GM12878 (cell line): ENCODE results near the gene CALML4. TPM values are rescaled to one million over a fixed set of nuclear protein-coding genes. Genes with fewer than 3 reads are reported as not detected.

ENCODE experiments used
- ATAC-seq: fragments of 200-7000 bp; cut with Tn5 transposase; 3 replicates; pipeline ENCODE4 v1.9.1; 2020; ENCODE audit warnings: mild to moderate bottlenecking, moderate library complexity
- BruUV-seq: library from RNA; stranded (reverse); fragments of 400-500 nt; replicated peaks from 2 replicates; lab custom pipeline; 2021; lab: Mats Ljungman, UMichigan
- CTCF ChIA-PET: fragments of 300-600 bp; sonication (Branson Sonifier 250); formaldehyde crosslinking; extraction: SDS; loops from one replicate; lab custom pipeline; 2021; ENCODE audit warnings: inconsistent platforms; lab: Yijun Ruan, JAX
- POLR2A ChIA-PET: fragments of 350-600 bp; formaldehyde crosslinking; extraction: SDS; loops from one replicate; lab custom pipeline; 2021; ENCODE audit warnings: inconsistent platforms; lab: Charles Lee
- RAD21 ChIA-PET: fragments of 300-600 bp; sonication (Branson Sonifier 250); formaldehyde crosslinking; loops from one replicate; lab custom pipeline; 2023; ENCODE audit warnings: antibody characterized with exemption; ENCODE audit not compliant: unreplicated experiment; lab: Charles Lee
- SMC1A ChIA-PET: fragments of 300-600 bp; sonication (Branson Sonifier 250); formaldehyde crosslinking; loops from one replicate; lab custom pipeline; 2023; ENCODE audit not compliant: unreplicated experiment, uncharacterized antibody; lab: Charles Lee
- DNase-seq: peaks from one replicate; pipeline ENCODE4 v3.0.0-alpha.2; 2011; ENCODE audit warnings: low read depth, low spot score
- FAIRE-seq: peaks from 3 replicates; lab custom pipeline; 2011; peaks lifted over from hg19 to GRCh38; lab: Jason Lieb, UNC
- H2AFZ ChIP-seq: 2 replicates; pipeline ENCODE4 v1.6.0; 2011; ENCODE audit warnings: low read depth, low read length, control low read depth; ENCODE audit not compliant: control insufficient read depth
- H3K27ac ChIP-seq: 2 replicates; pipeline ENCODE4 v1.5.1; 2011; ENCODE audit warnings: control low read depth; ENCODE audit not compliant: control insufficient read depth, insufficient read depth
- H3K27me3 ChIP-seq, 2 experiments: replicated peaks in 1 of 2; 2 replicates each; pipeline versions ENCODE4 v1.6.0 to v1.6.1; 2011; ENCODE audit warnings: low read length in 1 of 2; ENCODE audit not compliant: control insufficient read depth in 2 of 2, insufficient read depth in 2 of 2
- H3K36me3 ChIP-seq, 2 experiments: 2 replicates each; pipeline ENCODE4 v1.5.1; 2011; ENCODE audit warnings: low read length in 1 of 2; ENCODE audit not compliant: control insufficient read depth in 2 of 2, insufficient read depth in 2 of 2
- H3K4me1 ChIP-seq: 2 replicates; pipeline ENCODE4 v1.6.1; 2011; ENCODE audit warnings: mild to moderate bottlenecking, low read length, moderate library complexity, mixed read lengths; ENCODE audit not compliant: control insufficient read depth, insufficient read depth
- H3K4me2 ChIP-seq: 2 replicates; pipeline ENCODE4 v1.6.0; 2011; ENCODE audit warnings: control low read depth; ENCODE audit not compliant: control insufficient read depth, insufficient read depth
- H3K4me3 ChIP-seq: fragments of 200-600 bp; sonication (generic); 2 replicates; pipeline ENCODE4 v1.5.1; 2016
- H3K79me2 ChIP-seq: 2 replicates; pipeline ENCODE4 v1.6.0; 2011; ENCODE audit warnings: low read length; ENCODE audit not compliant: control insufficient read depth, insufficient read depth
- H3K9ac ChIP-seq: 2 replicates; pipeline ENCODE4 v1.8.0; 2011; ENCODE audit warnings: low read length, control low read depth, mixed read lengths; ENCODE audit not compliant: control insufficient read depth, insufficient read depth
- H3K9me3 ChIP-seq: replicated peaks from 3 replicates; pipeline ENCODE4 v1.5.1; 2011; ENCODE audit warnings: mild to moderate bottlenecking, low read length; ENCODE audit not compliant: control insufficient read depth, insufficient read depth
- H4K20me1 ChIP-seq: 2 replicates; pipeline ENCODE4 v1.6.0; 2011; ENCODE audit not compliant: control insufficient read depth, insufficient read depth
- CBX3 ChIP-seq: fragments of 200-600 bp; sonication (generic); IDR thresholded peaks from 2 replicates; pipeline ENCODE4 v1.6.1; 2016; ENCODE audit warnings: low read depth, borderline replicate concordance
- CEBPZ ChIP-seq: fragments of 150-350 bp; IDR thresholded peaks from 2 replicates; pipeline ENCODE4 v1.6.1; 2016; ENCODE audit warnings: low read depth, low read length
- CREB1 ChIP-seq: IDR thresholded peaks from 2 replicates; pipeline ENCODE4 v1.6.1; 2012; ENCODE audit warnings: low read depth, mild to moderate bottlenecking, inconsistent platforms
- E2F8 ChIP-seq: fragments of 450-650 bp; IDR thresholded peaks from 2 replicates; pipeline ENCODE4 v1.6.1; 2018; ENCODE audit warnings: mild to moderate bottlenecking, low read depth, moderate library complexity; ENCODE audit not compliant: partially characterized antibody
- GATAD2B ChIP-seq: fragments of 450-650 bp; conservative IDR thresholded peaks from 2 replicates; pipeline ENCODE4 v1.6.1; 2017; ENCODE audit warnings: low read depth, mild to moderate bottlenecking, moderate library complexity
- IRF3 ChIP-seq: fragments of 450-650 bp; IDR thresholded peaks from 2 replicates; pipeline ENCODE4 v1.6.1; 2014; ENCODE audit warnings: mild to moderate bottlenecking
- MXI1 ChIP-seq: fragments of 150-350 bp; IDR thresholded peaks from 2 replicates; pipeline ENCODE4 v1.6.1; 2011; ENCODE audit warnings: low read depth, mild to moderate bottlenecking, inconsistent platforms, low read length, improper control_type of control experiment
- PML ChIP-seq: IDR thresholded peaks from 2 replicates; pipeline ENCODE4 v1.6.1; 2012; ENCODE audit warnings: low read length, inconsistent platforms
- RAD51 ChIP-seq: fragments of 450-650 bp; IDR thresholded peaks from 2 replicates; pipeline ENCODE4 v1.6.1; 2016; ENCODE audit warnings: moderate library complexity, mild to moderate bottlenecking, inconsistent platforms
- RCOR1 ChIP-seq: conservative IDR thresholded peaks from 2 replicates; pipeline ENCODE4 v1.6.1; 2012; ENCODE audit warnings: low read depth, low read length, improper control_type of control experiment
- SIX5 ChIP-seq: IDR thresholded peaks from 2 replicates; pipeline ENCODE4 v1.6.1; 2011; ENCODE audit warnings: mild to moderate bottlenecking, low read depth, low read length, moderate library complexity; ENCODE audit not compliant: severe bottlenecking
- TCF7 ChIP-seq: IDR thresholded peaks from 2 replicates; pipeline ENCODE4 v1.6.1; 2014; ENCODE audit warnings: antibody characterized with exemption, borderline replicate concordance
- WRNIP1 ChIP-seq: IDR thresholded peaks from 2 replicates; pipeline ENCODE4 v1.6.1; 2011; ENCODE audit warnings: low read depth, low read length, improper control_type of control experiment, borderline replicate concordance
- WGBS: methylation state at CpG from one replicate; pipeline ENCODE4 v1.1.6; 2016; ENCODE audit warnings: low lambda C conversion rate; ENCODE audit not compliant: insufficient replicate concordance, insufficient coverage; ENCODE audit errors: missing lambda C conversion rate; 5-methylcytosine and 5-hydroxymethylcytosine counted together
- in situ Hi-C: fragments of 300-500 bp; cut with MboI; formaldehyde crosslinking; loops from 9 replicates; pipeline ENCODE4 v1.14.3; 2018; ENCODE audit warnings: mixed read lengths
- intact Hi-C: fragments of 100-400 bp; cut with micrococcal nuclease; formaldehyde crosslinking; loops from one replicate; pipeline ENCODE4 v1.14.2; 2022; ENCODE audit not compliant: unreplicated experiment
- polyA plus RNA-seq, 11 experiments: library from polyadenylated mRNA; depleted of rRNA in 4 of 11; unstranded in 6 of 11; stranded (reverse) in 5 of 11; fragments of >200 nt; fragmentation: Nextera tagmentation in 4 of 11; fragmentation: Illumina TruSeq in 1 of 11; extraction: Ambion mirVana in 4 of 11; extraction: Trizol in 1 of 11; gene quantifications; 1 replicate in 1 of 11; 2 replicates in 10 of 11; pipeline versions ENCODE4 v1.2.1 to v1.2.3, GENCODE V29; 2011 to 2016; ENCODE audit warnings: inconsistent platforms in 2 of 11, missing spikeins in 2 of 11, low read depth in 1 of 11
- total RNA-seq, 4 experiments: library from RNA; depleted of rRNA in 3 of 4; stranded (reverse); fragments of >200 nt in 3 of 4; fragmentation: Illumina TruSeq in 1 of 4; extraction: Trizol in 1 of 4; gene quantifications; 2 replicates each; pipeline versions ENCODE4 v1.2.1 to v1.2.3, GENCODE V29; 2013 to 2021

The CALML4 gene
- total and polyA plus RNA-seq, 10 of the 15 experiments (the other 5 are each of a cell fraction or from before 2014, with no cell fraction given) = 1.7 to 15.9 (median 5.1) TPM

- no peak overlapping the region for H3K9ac ChIP-seq
- peak overlapping the region; percentile 61 for H3K4me2 ChIP-seq
- H3K79me2 ChIP-seq = peaks cover 72% of the 10 kb centered on the region
- BruUV-seq = TSS peak; percentile 26
- H3K27me3 ChIP-seq = no peaks in the 10 kb centered on the region
- FAIRE-seq (peak; percentile 77), ATAC-seq (peak; percentile 27), DNase-seq (peak; percentile 72)
- ChIA-PET CTCF (interaction anchor here (0.7 to 1.1 kb wide), 5 partner anchors 28 to 319 kb away, joined by 3 to 4 read pairs (median 3); no protein-coding TSS in a partner anchor), SMC1A (interaction anchor here (0.6 to 1.1 kb wide), 4 partner anchors 9 to 387 kb away, joined by 3 read pairs; no protein-coding TSS in a partner anchor), POLR2A (interaction anchor here (0.6 to 1.1 kb wide), 5 partner anchors 13 to 305 kb away, joined by 5 to 8 read pairs (median 5); partner anchors contain the start of gene PIAS1), RAD21 (interaction anchor here (0.6 to 0.7 kb wide), 2 partner anchors 220 to 495 kb away, joined by 3 to 4 read pairs; no protein-coding TSS in a partner anchor)
- peaks cover 34% of the 10 kb centered on the region for H3K4me1 ChIP-seq
- peak overlapping the region; percentile 53 for H3K27ac ChIP-seq
- no peaks in the 10 kb centered on the region; the same call in 1 of the 2 replicates for H4K20me1 ChIP-seq
- peak overlapping the region; percentile 33; the same call in 1 of the 2 replicates for H3K4me3 ChIP-seq
- no peaks in the 10 kb centered on the region for H3K9me3 ChIP-seq
- in situ Hi-C loops = no loop called here
- peaks cover 0 to 4% of the 10 kb centered on the region in 2 experiments; a peak in 2 of 4 replicates for H3K36me3 ChIP-seq
- intact Hi-C loops = loop anchor here (5.0 kb wide), 1 partner anchor 362 kb away; no protein-coding TSS in a partner anchor
- H2AFZ ChIP-seq = no peak overlapping the region
- 6% methylated on average over 3 of the region's 3 CpGs for whole genome bisulfite sequencing
- TF ChIP-seq CREB1 = no peak
- TF ChIP-seq E2F8 = no peak
- no peak for TF ChIP-seq WRNIP1
- no peak for TF ChIP-seq RAD51
- no peak for TF ChIP-seq CBX3
- TF ChIP-seq IRF3 = no peak
- TF ChIP-seq TCF7 = no peak
- TF ChIP-seq RCOR1 = no peak
- no peak for TF ChIP-seq CEBPZ
- no peak for TF ChIP-seq PML
- TF ChIP-seq GATAD2B = no peak
- no peak for TF ChIP-seq SIX5
- TF ChIP-seq MXI1 = no peak
These were observed 19.6 kb upstream of the CALML4 start for GRCh38 chr15:68224546-68225250.
